DND-41 (cell line): Measurements from ENCODE around the gene OR5B21.

Experiments
- EZH2 ChIP-seq: IDR thresholded peaks from 3 replicates; pipeline ENCODE4 v1.6.1; 2012; ENCODE audit warnings: borderline replicate concordance, low read depth, mild to moderate bottlenecking, moderate library complexity, low read length, inconsistent platforms; ENCODE audit not compliant: severe bottlenecking
- TF ChIP-seq, protein P1 (sequence below): IDR thresholded peaks from 2 replicates; pipeline ENCODE4 v1.5.1; 2012; ENCODE audit warnings: borderline replicate concordance, low read length, moderate library complexity, mild to moderate bottlenecking; ENCODE audit not compliant: poor library complexity, severe bottlenecking; ENCODE audit errors: extremely low read depth

- TF ChIP-seq EZH2 = no peak
- TF ChIP-seq, protein P1, sequence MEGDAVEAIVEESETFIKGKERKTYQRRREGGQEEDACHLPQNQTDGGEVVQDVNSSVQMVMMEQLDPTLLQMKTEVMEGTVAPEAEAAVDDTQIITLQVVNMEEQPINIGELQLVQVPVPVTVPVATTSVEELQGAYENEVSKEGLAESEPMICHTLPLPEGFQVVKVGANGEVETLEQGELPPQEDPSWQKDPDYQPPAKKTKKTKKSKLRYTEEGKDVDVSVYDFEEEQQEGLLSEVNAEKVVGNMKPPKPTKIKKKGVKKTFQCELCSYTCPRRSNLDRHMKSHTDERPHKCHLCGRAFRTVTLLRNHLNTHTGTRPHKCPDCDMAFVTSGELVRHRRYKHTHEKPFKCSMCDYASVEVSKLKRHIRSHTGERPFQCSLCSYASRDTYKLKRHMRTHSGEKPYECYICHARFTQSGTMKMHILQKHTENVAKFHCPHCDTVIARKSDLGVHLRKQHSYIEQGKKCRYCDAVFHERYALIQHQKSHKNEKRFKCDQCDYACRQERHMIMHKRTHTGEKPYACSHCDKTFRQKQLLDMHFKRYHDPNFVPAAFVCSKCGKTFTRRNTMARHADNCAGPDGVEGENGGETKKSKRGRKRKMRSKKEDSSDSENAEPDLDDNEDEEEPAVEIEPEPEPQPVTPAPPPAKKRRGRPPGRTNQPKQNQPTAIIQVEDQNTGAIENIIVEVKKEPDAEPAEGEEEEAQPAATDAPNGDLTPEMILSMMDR = peak; percentile 90
Observed at GRCh38 chr11:58524232-58525036, 16.5 kb upstream of the OR5B21 start.
